Renal cortex interstitium (tissue), 11 donors: ENCODE data around the gene GABBR2. TPM values are rescaled to one million over a fixed set of nuclear protein-coding genes. Genes with fewer than 3 reads are reported as not detected.

ENCODE experiments used
- DNase-seq, 11 donors: peaks; one replicate each; pipeline ENCODE4 v3.0.0-alpha.2; 2013; ENCODE audit warnings: low read depth in 9 of 11, low spot score in 4 of 11; ENCODE audit errors: extremely low read depth in 1 of 11
- polyA plus RNA-seq, 3 donors: library from polyadenylated mRNA; unstranded; fragments of 120-200 nt; gene quantifications; one replicate each; pipeline ENCODE4 v1.2.1, GENCODE V29; 2013; ENCODE audit not compliant: insufficient read length in 3 of 3

The GABBR2 gene
- polyA plus RNA-seq, 3 donors: 4.5 to 5.2 (median 5.0) TPM

DNA sequence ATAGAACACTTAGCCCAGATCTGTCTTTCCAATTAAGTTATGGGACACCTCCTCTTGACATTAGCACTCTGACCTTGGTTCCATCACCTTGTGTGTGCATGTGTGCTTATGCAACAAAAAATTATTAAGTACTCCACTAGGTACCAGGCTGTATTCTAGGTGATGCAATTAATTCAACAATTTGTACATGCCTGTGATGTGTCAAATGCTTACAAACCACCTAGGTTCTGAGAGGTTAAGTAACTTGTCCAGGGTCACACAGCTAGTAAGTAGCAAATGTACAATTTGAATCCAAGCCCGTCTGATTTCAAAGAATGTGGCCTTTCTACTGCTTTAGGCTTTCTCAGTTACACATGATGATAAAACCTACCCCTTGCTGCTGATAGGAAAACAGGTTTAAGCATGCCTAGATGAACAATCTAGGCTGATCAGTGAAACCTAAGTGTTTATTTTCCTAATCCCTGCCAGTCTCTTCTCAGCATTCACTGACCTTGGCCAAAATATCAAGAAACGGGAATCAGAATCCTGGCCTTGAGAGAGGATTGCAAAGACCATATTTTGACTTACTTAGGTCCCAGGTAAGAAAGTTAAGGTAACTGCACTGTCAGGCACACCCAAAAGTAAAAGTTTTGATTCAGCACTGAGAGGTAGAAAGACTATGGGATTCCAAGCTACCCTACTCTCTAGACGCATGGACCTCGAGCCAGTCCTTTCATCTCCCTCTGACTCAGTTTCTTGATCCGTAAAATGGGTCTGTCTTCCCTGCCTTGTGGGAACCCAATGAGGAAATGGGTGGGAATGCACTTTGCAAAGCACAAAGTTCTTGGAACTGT lies 454.3 kb downstream of the GABBR2 start:
- no peak for DNase-seq

DNA sequence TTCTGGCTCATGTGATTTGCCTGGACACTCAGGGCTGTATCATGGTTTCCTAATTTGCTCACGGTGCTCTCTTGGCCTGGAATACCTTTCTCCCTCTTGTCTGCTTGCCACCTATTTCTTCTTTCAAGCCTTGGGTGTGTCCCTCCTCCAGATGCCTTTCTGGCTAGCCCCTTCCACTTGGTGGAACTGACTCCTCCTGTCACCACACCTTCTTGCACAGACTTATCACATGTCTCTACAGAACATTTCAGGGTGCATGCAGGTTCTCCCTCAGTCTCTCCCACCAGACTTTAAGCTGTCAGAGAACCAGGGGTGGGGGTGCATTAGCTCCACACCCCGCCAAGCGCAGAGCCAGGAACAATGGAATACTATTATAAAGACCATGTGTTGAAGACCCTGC lies 455.2 kb downstream of the GABBR2 start:
- DNase-seq: no peak

DNA sequence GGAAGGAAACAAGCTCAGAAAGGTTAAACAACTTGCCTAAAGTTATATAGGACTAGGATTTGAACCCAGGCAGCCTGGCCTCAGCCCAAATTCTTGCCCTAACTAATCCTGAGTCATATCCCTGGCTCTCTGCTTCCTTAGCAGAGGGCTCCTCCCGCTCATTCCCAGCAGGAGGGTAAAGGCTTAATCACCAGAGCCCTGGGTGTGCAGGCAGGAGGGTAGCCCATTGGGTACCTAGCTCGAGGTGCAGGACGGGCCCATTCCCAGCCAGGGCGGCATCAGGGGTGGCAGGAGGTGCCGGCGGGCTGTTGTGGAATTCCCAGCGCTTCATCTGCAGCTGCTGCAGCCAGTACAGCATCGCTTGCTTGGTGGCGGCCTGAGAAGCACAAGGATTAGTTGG lies 457.2 kb downstream of the GABBR2 start:
- DNase-seq: no peak

DNA sequence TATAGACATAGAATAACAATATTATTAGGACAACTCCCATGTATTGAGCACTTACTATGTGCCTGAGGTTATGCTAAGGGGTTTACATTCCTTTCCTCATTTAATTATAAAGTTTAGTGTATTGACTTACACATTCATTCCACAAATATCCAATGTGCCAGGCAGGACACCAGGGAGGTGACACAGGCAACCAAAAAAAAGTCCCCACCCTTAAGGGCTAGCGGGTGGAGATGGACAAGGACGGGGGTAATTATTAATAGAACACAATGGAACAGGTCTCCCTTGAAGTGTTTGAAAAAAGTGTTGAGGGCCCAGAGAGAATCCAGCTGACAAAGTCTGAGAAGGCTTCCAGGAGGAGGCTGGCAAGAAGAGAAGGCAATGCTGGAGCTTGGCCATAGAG lies 459.0 kb downstream of the GABBR2 start:
- DNase-seq: no peak

DNA sequence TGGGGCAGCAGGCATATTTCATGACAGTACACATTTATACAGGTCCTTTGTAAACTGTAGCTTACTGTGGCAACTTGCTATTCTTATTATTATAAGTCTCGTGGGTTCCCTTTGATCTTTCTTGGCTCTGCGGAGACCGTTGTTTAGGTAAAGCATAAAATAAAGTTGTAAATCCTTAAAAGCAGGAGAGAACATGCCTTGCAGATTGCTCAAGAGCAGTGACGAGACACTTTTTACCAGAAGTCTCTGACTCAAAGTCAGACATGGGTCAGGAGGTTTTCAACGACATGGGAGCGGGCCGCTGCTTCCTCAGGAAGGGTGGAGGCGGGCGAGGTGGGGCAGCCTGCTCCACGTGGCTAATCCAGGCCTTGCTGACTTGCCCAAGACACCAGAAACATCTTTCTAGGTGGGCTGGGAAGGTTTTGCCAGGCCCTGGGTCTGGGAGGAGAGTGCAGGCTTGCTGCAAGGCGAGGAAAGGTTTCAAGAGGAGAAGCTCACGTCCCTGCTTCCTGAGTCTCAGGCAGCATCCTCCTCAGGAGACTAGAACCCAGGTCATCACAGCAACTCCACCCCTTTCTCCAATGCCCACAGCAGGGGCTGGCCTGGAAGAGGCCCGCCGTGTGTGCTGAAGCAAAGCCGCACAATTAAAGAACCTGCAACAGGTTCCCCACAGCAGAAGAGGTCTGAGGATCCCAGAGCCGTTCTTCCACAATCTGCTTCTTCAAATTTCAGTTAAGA lies 459.8 kb downstream of the GABBR2 start:
- DNase-seq: no peak

DNA sequence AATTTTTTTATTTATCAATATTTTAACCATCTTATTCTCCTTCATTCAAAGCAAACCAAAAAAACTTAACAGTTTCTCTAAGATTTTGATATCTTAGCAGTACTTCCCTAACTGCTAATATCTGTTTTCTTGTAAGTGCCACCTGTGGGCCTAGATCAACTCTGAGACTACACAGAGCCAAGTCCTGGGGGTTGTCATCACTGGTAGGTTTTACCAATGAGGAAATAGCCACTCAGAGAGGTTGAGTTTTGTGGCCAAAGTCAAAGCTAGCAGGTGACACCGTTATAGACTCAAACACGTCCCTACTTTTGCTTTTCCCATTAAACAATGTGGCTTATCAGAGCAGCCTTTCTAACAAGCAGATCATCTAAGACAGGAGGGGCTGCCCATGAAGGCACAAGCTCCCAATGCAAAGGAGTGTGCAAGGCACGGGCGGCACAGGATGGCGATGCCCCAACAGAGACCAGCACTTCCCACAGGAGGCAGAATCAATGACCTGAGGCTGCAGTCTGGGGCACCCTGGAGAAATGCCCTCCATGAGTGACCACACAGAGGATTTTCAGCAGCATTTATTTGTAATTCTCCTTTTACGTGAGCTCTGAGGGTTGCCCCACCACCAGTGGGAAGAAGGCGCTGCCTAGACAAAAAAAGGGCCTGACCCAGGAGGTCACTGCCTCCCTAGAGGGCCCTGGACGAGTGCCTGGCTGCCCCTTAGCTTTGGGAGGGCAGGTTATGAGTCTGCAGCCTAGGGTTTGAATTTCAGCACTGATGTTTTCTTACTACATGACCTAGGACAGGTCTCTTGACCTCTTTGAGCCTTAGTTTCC lies 460.7 kb downstream of the GABBR2 start:
- DNase-seq: no peak

DNA sequence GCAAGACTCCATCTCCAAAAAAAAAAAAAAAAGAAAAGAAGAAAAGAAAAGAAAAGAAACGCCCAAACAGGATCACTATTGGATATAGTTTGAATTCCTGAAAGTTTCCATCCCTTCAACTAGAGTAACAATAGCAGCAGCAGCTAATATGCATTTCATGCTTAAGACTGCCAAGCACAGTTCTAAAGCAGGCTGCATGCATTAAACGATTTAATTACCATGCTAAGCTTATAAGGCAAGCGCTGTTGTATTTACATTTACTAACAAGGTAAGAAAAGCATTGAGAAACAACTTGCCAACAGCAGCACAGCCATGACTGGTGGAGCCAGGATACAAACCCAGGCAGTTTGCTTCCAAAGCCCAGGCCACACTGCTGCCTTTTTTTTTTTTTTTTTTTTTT lies 466.3 kb downstream of the GABBR2 start:
- DNase-seq: no peak

DNA sequence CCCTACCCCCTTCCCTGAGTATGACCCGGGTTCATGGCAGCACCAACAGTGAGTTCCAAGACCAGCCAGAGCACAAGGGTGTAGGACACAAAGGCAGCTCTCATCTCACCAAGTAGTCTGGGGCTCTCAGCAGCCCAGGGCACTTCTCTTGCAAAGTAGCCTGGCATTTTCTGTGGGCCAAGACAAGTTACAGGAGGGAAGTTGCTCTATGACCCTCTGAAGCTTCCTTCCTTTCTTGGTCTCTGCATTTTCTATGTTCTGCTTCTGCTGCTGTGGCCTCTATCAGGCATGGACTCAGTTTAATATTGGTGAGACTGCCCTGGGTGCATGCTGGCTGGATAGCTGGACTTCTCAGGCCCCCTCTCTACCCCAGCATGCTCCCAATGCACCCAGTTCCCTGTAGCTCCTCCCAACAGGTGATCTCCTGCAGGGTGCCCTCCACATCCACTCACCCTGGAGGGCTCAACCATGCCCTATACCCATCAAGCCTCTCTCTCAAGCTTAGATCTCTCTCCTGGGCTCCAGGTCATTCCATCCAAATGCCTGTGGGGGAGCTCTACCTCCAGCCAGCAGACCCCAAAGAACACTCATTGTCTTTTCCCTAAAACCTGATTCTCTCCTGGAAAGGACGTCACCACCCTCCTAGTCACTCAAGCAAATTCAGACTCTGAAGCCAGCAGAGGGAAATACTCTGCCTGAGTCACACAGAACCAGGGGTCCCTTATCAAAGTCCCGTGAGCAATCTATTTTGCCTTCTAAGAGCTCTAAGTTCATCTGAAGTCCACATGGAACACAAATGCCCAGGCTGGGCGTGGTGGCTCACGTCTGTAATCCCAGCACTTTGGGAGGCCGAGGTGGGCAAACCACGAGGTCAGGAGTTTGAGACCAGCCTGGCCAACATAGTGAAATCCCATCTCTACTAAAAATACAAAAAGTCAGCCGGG lies 467.1 kb downstream of the GABBR2 start:
- DNase-seq: no peak

DNA sequence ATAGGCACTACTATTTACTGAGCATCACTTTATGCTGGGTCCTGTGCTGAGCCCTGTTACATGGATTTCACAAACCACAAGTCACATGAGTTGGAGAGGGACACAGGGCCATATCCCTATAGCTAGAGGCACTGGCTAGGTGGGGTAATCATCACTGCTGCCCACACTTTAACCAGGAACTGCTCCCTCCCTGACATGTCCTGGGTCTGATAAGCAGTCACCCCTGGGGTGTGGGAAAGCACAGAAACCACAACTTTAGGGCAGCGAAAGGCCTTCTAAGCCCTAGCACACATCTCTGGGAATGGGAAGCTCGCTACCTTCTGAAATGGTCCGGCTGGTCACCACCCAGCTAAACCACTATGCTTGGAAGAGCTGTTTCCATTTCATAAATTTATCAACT lies 468.3 kb downstream of the GABBR2 start:
- DNase-seq: no peak

Other genes with a start within 250 kb of the GABBR2 start
- gene ANKS6, start 87.6 kb upstream of the GABBR2 start, polyA plus RNA-seq: 10 to 100 TPM; 23.0 to 31.7 (median 25.7) TPM
- gene GALNT12, start 98.7 kb upstream of the GABBR2 start, polyA plus RNA-seq: 1 to 10 TPM; 7.0 to 7.3 (median 7.2) TPM
- gene COL15A1, start 235.0 kb upstream of the GABBR2 start, polyA plus RNA-seq: 10 to 100 TPM; 22.2 to 30.3 (median 23.0) TPM